Natural killer cell (primary cell): Measurements from ENCODE around the gene FTCD. TPM values are rescaled to one million over a fixed set of nuclear protein-coding genes. Genes with fewer than 3 reads are reported as not detected.

Experiments used
- ATAC-seq, 3 donors: fragments of 150-1000 bp in 2 of 3; fragments of 200-7000 bp in 1 of 3; cut with Tn5 transposase; 1 replicate in 1 of 3; 2 replicates in 2 of 3; pipeline ENCODE4 v1.10.0; 2021; ENCODE audit warnings: mild to moderate bottlenecking in 2 of 3, moderate library complexity in 2 of 3
- DNase-seq, 2 donors: peaks; one replicate each; pipeline versions ENCODE4 v3.0.0 to v3.0.0-alpha.2; 2013 to 2021; ENCODE audit warnings: mixed read lengths in 1 of 2
- H3K27ac ChIP-seq: one replicate; pipeline ENCODE4 v1.5.1; 2013; ENCODE audit warnings: mild to moderate bottlenecking, low read length
- H3K27me3 ChIP-seq: one replicate; pipeline ENCODE4 v1.6.1; 2013; ENCODE audit warnings: low read length; ENCODE audit not compliant: control insufficient read depth, insufficient read depth
- H3K36me3 ChIP-seq: one replicate; pipeline ENCODE4 v1.6.1; 2013; ENCODE audit warnings: low read length; ENCODE audit not compliant: control insufficient read depth, insufficient read depth
- H3K4me1 ChIP-seq: one replicate; pipeline ENCODE4 v1.6.1; 2013; ENCODE audit warnings: low read length; ENCODE audit not compliant: control insufficient read depth, insufficient read depth
- H3K4me3 ChIP-seq: one replicate; pipeline ENCODE4 v1.5.1; 2013; ENCODE audit warnings: low read length
- H3K9me3 ChIP-seq: one replicate; pipeline ENCODE4 v1.6.1; 2013; ENCODE audit warnings: low read length; ENCODE audit not compliant: control insufficient read depth, insufficient read depth
- H3K27ac Mint-ChIP-seq, 2 donors: one replicate each; pipeline ENCODE4 v1.8.0; 2022; ENCODE audit warnings: mild to moderate bottlenecking in 2 of 2, mixed read lengths in 2 of 2, moderate library complexity in 1 of 2
- H3K27me3 Mint-ChIP-seq, 2 donors: one replicate each; pipeline ENCODE4 v1.8.0; 2022; ENCODE audit warnings: low read depth in 2 of 2, mixed read lengths in 2 of 2
- H3K36me3 Mint-ChIP-seq: one replicate; pipeline ENCODE4 v1.8.0; 2022; ENCODE audit warnings: mixed read lengths
- H3K4me1 Mint-ChIP-seq, 2 donors: one replicate each; pipeline ENCODE4 v1.8.0; 2022; ENCODE audit warnings: mixed read lengths in 2 of 2
- H3K4me3 Mint-ChIP-seq: one replicate; pipeline ENCODE4 v1.8.0; 2022; ENCODE audit warnings: mild to moderate bottlenecking, moderate library complexity, mixed read lengths
- H3K9me3 Mint-ChIP-seq, 2 donors: one replicate each; pipeline ENCODE4 v1.8.0; 2022; ENCODE audit warnings: mixed read lengths in 2 of 2
- CTCF ChIP-seq: fragments of 200-600 bp; IDR thresholded peaks from one replicate; pipeline ENCODE4 v1.8.0; 2022; ENCODE audit warnings: antibody characterized with exemption
- WGBS: methylation state at CpG from one replicate; pipeline ENCODE4 v1.1.7; 2013; ENCODE audit warnings: missing lambda C conversion rate; ENCODE audit not compliant: insufficient coverage; 5-methylcytosine and 5-hydroxymethylcytosine counted together
- intact Hi-C: fragments of 100-400 bp; cut with micrococcal nuclease; formaldehyde crosslinking; loops from one replicate; pipeline ENCODE4 v1.14.2; 2022
- total RNA-seq, 4 donors: library from RNA; stranded (reverse); fragments of 120-200 nt in 1 of 4; gene quantifications; one replicate each; pipeline versions ENCODE4 v1.2.3 to v1.2.4, GENCODE V29; 2013 to 2022

FTCD gene
- total RNA-seq, 3 donors from 2014 or later (not counting 1 experiment from before 2014, with no cell fraction given) = 0.34 TPM; not detected in 2

DNA sequence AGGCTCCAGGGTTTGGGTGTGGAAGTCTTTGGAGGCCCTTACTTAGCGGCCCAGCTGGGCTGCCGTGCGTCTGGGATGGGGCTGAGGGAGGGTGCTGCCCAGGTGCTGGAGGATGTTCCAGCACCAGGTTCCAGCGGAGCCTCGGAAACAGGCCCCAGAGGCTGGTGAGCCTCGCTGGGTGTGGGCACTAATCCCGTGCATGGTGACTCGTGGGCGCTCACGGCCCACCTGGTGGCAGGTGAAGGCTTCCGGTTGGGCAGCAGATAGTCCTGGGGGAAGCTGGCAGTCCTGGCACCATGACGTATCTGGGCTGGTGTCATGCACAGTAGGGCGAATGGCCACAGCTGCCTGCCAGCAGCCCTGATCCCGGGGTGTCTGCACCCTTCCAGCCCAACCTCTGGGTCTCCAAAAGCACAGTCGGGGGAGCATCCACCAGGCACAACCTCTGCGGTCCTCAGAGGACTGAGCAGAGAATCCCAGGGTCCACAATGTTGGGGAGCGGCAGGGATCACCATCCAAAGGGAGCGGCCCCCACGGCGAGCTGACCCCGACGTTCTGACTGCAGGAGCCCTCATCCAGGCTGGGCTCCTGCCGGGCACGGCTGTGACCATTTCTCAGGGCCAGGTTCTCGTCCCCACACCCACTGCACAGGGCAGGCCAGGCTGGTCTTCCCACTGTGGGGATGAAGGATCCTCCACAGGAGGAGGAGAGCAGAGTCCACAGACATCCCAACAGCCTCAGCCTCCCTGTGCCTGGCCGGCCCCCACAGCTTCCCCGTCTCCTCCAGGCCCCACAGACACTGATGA lies 25.3 kb downstream of the FTCD start:
- intact Hi-C loops = no loop called here
- H3K9me3 Mint-ChIP-seq = no peaks in the 10 kb centered on the region
- Histone ChIP-seq H3K9me3 (no peaks in the 10 kb centered on the region), H3K27ac (no peak overlapping the region), H3K4me1 (no peaks in the 10 kb centered on the region), H3K4me3 (no peak overlapping the region), H3K36me3 (peaks cover 3% of the 10 kb centered on the region), H3K27me3 (no peaks in the 10 kb centered on the region)
- H3K27ac Mint-ChIP-seq = no peak overlapping the region
- DNase-seq = no peak
- no peaks in the 10 kb centered on the region for H3K27me3 Mint-ChIP-seq
- no peaks in the 10 kb centered on the region for H3K36me3 Mint-ChIP-seq
- WGBS = 90% methylated on average over 27 of the region's 27 CpGs
- ATAC-seq = no peak
- no peaks in the 10 kb centered on the region for H3K4me1 Mint-ChIP-seq
- no peak for TF ChIP-seq CTCF
- no peak overlapping the region for H3K4me3 Mint-ChIP-seq

DNA sequence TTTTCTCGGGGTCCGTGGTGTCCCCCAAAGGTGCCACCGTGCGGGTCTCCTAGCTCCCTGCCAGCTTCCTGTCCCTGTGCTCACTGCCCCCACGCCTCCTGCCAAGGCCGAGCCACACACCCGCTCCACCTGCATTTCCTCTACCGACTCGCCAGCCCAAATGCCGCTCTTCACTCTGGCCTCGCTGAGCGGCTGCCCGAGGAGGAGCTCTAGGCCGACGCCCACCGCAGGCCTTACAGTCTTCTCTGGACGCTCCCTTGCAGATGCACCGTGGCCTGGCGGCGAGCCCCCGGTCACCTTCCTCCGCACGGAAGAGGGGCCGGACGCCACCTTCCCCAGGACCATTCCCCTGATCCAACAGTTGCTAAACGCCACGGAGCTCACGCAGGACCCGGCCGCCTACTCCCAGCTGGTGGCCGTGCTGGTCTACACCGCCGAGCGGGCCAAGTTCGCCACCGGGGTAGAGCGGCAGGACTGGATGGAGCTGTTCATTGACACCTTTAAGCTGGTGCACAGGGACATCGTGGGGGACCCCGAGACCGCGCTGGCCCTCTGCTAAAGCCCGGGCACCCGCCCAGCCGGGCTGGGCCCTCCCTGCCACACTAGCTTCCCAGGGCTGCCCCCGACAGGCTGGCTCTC lies 26.3 kb downstream of the FTCD start:
- Histone ChIP-seq H3K36me3 (peaks cover 3% of the 10 kb centered on the region), H3K4me3 (no peak overlapping the region), H3K27me3 (no peaks in the 10 kb centered on the region), H3K27ac (no peak overlapping the region), H3K9me3 (no peaks in the 10 kb centered on the region), H3K4me1 (no peaks in the 10 kb centered on the region)
- intact Hi-C loops = no loop called here
- TF ChIP-seq CTCF = no peak
- no peaks in the 10 kb centered on the region for H3K9me3 Mint-ChIP-seq
- WGBS = 93% methylated on average over 45 of the region's 45 CpGs
- H3K27me3 Mint-ChIP-seq = no peaks in the 10 kb centered on the region
- no peak overlapping the region for H3K4me3 Mint-ChIP-seq
- DNase-seq = no peak
- H3K36me3 Mint-ChIP-seq = no peaks in the 10 kb centered on the region
- no peaks in the 10 kb centered on the region for H3K4me1 Mint-ChIP-seq
- H3K27ac Mint-ChIP-seq = no peak overlapping the region
- no peak for ATAC-seq

GRCh38 chr21:46128106-46128932 lies 27.1 kb downstream of the FTCD start:
- WGBS = 85% methylated on average over 23 of the region's 23 CpGs

More at GRCh38 chr21:46128106-46128932, 27.1 kb downstream of the FTCD start:
- no peaks in the 10 kb centered on the region for H3K9me3 Mint-ChIP-seq
- no peaks in the 10 kb centered on the region for H3K27me3 Mint-ChIP-seq
- no peak overlapping the region for H3K4me3 Mint-ChIP-seq
- Histone ChIP-seq H3K4me3 (no peak overlapping the region), H3K9me3 (no peaks in the 10 kb centered on the region), H3K27me3 (no peaks in the 10 kb centered on the region), H3K36me3 (peaks cover 3% of the 10 kb centered on the region), H3K27ac (no peak overlapping the region), H3K4me1 (no peaks in the 10 kb centered on the region)
- H3K4me1 Mint-ChIP-seq = no peaks in the 10 kb centered on the region
- H3K27ac Mint-ChIP-seq = no peak overlapping the region
- no peak for TF ChIP-seq CTCF
- intact Hi-C loops = no loop called here
- no peaks in the 10 kb centered on the region for H3K36me3 Mint-ChIP-seq
- DNase-seq = no peak
- ATAC-seq = no peak
